Activated naive CD4-positive, alpha-beta T cell (primary cell): ENCODE measurements around the gene CCDC149.

Source experiments
- DNase-seq, 4 experiments: peaks; one replicate each; lab custom pipeline; 2025; lab: John Stamatoyannopoulos, UW

Gene CCDC149

GRCh38 chr4:24802648-24803047, 110.2 kb downstream of the CCDC149 start:
- DNase-seq, result no peak

- no peak for DNase-seq
Measured at GRCh38 chr4:24801136-24801855, 111.5 kb downstream of the CCDC149 start.

GRCh38 chr4:24800325-24800895, 112.4 kb downstream of the CCDC149 start:
- no peak for DNase-seq

- no peak for DNase-seq
Measured at GRCh38 chr4:24799544-24800324, 113.1 kb downstream of the CCDC149 start.

GRCh38 chr4:24799196-24799543, 113.7 kb downstream of the CCDC149 start:
- DNase-seq, result no peak

GRCh38 chr4:24798036-24798610, 114.7 kb downstream of the CCDC149 start:
- no peak for DNase-seq

- DNase-seq, result no peak
Measured at GRCh38 chr4:24796620-24797019, 116.2 kb downstream of the CCDC149 start.

GRCh38 chr4:24795666-24796381, 117.0 kb downstream of the CCDC149 start:
- no peak for DNase-seq

- no peak for DNase-seq
Measured at GRCh38 chr4:24794916-24795665, 117.8 kb downstream of the CCDC149 start, which contains the start of gene SOD3. TSS of gene SOD3 (plus strand) at chr4:24795573. CDS start at chr4:24799522, 3,949 bp downstream.

GRCh38 chr4:24794480-24794879, 118.4 kb downstream of the CCDC149 start:
- DNase-seq, result no peak

GRCh38 chr4:24794051-24794450, 118.8 kb downstream of the CCDC149 start:
- DNase-seq, result no peak

GRCh38 chr4:24793219-24794005, 119.4 kb downstream of the CCDC149 start:
- DNase-seq, result no peak

- DNase-seq, result no peak
Measured at GRCh38 chr4:24792552-24792951, 120.3 kb downstream of the CCDC149 start.

GRCh38 chr4:24791043-24791442, 121.8 kb downstream of the CCDC149 start:
- no peak for DNase-seq

GRCh38 chr4:24783506-24783905, 129.3 kb downstream of the CCDC149 start:
- no peak for DNase-seq

GRCh38 chr4:24781999-24782745, 130.7 kb downstream of the CCDC149 start:
- DNase-seq, result no peak

- no peak for DNase-seq
Measured at GRCh38 chr4:24780936-24781495, 131.8 kb downstream of the CCDC149 start.

GRCh38 chr4:24778464-24779225, 134.2 kb downstream of the CCDC149 start:
- DNase-seq, result no peak
